Measurements from ENCODE around the gene KLHL10. TPM values are rescaled to one million over a fixed set of nuclear protein-coding genes. Genes with fewer than 3 reads are reported as not detected.
"Not testable (repeated sequence)": the region's sequence is repeated elsewhere in the genome, so short reads cannot be mapped to it uniquely, and the experiment has no call there.

Gene KLHL10
- total RNA-seq, 2 donors from 2014 or later, result 0.32 to 0.43 TPM

DNA sequence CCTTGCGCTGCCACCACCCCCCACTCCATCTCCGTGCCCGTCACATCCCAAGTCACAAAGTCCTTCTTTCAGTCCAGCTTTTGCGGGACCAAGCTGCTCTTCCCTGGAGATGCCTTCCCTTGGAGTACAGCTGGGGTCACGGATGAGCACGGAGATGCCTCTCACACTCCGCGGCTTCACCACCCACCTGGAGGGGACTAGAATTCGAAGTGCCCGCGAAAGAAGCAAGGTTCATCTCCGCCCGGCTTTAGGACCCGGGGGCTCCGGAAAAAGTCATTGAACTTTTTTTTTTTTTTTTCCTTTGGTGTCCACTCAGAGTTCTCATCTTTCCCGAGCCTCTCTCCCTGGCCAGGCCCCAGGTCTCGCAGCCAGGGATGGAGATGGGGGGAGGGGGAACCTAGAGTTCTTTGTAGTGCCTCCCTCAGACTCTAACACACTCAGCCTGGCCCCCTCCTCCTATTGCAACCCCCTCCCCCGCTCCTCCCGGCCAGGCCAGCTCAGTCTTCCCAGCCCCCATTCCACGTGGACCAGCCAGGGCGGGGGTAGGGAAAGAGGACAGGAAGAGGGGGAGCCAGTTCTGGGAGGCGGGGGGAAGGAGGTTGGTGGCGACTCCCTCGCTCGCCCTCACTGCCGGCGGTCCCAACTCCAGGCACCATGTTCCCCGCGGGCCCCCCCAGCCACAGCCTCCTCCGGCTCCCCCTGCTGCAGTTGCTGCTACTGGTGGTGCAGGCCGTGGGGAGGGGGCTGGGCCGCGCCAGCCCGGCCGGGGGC, 25.1 kb upstream of the KLHL10 start, which contains the start of gene FKBP10:
TSS of gene FKBP10 (plus strand) at position 624 of the 771 bp plus-strand sequence. CDS start at position 655, 31 bp downstream.
- peak; percentile 90 for DNase-seq (ENCODE audit: low spot score)
- intact Hi-C loops (cut with DNase I), result no loop called here

DNA sequence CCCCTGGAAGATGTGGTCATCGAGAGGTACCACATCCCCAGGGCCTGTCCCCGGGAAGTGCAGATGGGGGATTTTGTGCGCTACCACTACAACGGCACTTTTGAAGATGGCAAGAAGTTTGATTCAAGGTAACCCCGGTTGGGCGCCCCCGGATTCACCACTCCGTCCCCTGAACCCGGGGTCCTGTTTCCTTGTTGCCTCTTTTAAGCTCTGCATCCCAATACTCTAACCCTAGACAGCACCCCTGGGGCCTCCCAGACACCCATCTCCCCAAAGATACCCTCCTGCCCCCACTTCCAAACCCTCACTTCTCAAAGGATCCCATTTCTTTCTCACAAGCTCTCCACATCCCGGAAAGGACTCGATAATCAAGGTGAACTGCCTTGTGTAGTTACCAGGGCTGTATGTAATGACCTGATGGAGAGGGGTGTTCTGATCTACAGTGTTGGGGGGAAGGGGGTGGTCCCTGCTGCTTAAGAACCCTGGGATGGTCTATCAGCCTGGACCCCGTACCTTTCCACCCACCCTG, 24.4 kb upstream of the KLHL10 start:
- no peak for DNase-seq (ENCODE audit: low spot score)
- intact Hi-C loops (cut with DNase I), result no loop called here

DNA sequence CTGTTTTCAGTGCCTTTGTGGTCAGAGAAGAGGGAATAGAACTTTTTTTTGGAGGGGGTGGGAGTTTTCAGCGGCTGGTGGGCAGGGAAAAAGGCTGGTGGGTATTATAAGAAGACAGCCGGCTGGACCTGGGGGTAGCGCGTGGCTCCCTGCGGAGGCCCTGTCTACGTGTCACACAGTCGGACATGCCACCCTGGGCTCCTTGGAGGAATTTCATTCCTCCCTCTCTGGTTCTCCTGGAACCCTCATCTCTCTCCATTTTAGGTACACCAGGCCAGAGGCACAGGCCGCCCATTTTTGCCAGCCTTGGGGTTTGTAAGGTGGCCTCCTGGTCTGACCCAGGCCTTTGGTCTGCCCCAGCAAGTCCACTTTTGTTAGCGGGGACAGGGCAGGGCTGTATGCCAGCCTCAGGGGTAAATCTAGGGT, 23.9 kb upstream of the KLHL10 start:
- no peak for DNase-seq (ENCODE audit: low spot score)
- intact Hi-C loops (cut with DNase I), result no loop called here

DNA sequence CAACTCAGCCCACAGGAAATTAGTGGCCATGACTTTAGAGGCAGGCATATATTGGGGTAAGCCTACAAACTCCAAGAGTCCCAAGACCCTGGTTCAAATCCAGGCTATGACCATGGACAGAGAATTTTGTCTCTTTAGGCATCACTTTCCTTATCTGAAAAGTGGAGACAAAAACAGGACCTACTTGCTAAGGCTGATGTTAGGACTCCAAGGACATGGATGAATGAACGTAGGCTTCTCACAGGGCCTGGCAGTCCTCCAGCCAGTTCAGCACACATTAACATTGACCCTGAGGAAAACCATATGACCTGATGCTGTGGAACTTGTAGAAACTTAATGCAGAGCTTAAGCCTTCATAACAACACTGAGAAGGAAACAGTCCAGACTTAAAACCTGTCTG, 23.4 kb upstream of the KLHL10 start:
- intact Hi-C loops (cut with DNase I), result no loop called here
- no peak for DNase-seq (ENCODE audit: low spot score)

DNA sequence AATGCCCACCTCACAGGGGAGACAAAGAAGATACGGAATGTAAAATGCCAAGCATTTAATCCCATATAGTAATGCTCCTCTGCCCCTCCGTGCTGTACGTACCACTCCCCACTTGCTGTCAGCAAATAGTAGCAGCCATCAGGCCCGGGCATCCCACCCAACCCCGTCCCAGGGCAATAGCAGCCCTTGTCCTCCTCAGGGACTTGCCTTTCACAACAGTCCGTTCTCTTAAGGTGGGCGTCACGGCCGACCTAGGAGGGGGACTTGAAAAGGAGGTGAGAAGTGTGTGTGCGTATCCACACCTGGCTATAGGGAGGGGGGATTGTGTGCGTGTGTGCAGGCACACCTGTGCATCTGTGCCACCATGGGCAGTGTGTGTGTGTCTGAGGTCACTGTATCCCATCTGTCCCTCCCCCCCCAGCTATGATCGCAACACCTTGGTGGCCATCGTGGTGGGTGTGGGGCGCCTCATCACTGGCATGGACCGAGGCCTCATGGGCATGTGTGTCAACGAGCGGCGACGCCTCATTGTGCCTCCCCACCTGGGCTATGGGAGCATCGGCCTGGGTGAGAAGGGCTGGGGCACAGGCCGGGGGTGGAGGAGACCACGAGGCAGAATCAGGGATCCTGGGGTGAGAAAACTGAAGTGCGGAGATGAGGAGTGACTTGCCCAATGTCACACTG, 20.8 kb upstream of the KLHL10 start:
- DNase-seq (ENCODE audit: low spot score), result no peak
- intact Hi-C loops (cut with DNase I), result no loop called here

DNA sequence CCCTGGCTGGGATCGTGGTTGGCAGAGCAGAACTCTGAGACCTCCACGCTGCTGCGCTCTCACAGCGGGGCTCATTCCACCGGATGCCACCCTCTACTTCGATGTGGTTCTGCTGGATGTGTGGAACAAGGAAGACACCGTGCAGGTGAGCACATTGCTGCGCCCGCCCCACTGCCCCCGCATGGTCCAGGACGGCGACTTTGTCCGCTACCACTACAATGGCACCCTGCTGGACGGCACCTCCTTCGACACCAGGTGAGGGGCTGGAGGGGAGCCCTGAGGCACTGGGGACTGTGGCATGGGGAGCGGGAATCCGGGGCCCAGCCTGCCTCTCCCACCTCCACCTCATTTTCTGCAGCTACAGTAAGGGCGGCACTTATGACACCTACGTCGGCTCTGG, 19.6 kb upstream of the KLHL10 start:
- no peak for DNase-seq (ENCODE audit: low spot score)
- intact Hi-C loops (cut with DNase I), result no loop called here

DNA sequence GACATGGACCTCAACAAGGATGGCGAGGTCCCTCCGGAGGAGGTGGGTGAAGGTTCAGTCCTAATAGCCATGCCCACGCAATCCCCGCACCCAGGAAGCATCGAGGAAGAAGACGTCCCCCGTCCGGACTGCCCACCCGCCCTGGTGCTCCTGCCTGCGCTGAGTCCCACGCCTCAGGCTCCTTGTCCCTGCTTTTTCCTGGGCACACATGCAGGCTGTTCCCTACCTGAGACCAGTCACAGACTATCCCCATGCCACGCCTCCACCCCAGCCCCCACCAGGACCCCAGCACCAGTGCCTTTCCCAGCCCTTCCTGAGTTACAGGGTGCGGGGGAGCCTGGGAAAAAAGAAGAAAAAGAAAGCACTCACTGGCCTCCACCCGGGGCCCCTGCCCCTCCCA, 15.8 kb upstream of the KLHL10 start:
- intact Hi-C loops (cut with DNase I), result no loop called here
- no peak for DNase-seq (ENCODE audit: low spot score)

DNA sequence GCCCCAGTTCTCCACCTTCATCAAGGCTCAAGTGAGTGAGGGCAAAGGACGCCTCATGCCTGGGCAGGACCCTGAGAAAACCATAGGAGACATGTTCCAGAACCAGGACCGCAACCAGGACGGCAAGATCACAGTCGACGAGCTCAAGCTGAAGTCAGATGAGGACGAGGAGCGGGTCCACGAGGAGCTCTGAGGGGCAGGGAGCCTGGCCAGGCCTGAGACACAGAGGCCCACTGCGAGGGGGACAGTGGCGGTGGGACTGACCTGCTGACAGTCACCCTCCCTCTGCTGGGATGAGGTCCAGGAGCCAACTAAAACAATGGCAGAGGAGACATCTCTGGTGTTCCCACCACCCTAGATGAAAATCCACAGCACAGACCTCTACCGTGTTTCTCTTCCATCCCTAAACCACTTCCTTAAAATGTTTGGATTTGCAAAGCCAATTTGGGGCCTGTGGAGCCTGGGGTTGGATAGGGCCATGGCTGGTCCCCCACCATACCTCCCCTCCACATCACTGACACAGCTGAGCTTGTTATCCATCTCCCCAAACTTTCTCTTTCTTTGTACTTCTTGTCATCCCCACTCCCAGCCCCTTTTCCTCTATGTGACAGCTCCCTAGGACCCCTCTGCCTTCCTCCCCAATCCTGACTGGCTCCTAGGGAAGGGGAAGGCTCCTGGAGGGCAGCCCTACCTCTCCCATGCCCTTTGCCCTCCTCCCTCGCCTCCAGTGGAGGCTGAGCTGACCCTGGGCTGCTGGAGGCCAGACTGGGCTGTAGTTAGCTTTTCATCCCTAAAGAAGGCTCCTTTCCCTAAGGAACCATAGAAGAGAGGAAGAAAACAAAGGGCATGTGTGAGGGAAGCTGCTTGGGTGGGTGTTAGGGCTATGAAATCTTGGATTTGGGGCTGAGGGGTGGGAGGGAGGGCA, 15.1 kb upstream of the KLHL10 start:
- no peak for DNase-seq (ENCODE audit: low spot score)
- intact Hi-C loops (cut with DNase I), result no loop called here

DNA sequence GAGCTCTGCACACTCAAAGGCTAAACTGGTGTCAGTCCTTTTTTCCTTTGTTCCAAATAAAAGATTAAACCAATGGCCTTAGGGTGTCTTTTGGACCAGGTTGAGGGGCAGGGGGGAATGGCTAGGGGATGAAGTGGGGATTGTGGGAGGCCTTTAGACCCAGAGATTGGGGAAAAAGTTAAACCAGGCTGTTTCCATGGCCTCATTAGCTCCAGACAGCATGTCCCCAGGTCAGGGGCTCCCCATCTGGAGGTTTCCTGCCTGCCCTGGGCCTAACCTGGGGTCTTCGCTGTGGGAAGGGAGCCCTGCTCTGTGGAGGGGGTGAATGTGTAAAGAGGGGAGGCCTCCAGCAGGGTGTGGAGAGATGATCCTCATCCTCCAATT, 14.5 kb upstream of the KLHL10 start:
- intact Hi-C loops (cut with DNase I), result no loop called here

DNA sequence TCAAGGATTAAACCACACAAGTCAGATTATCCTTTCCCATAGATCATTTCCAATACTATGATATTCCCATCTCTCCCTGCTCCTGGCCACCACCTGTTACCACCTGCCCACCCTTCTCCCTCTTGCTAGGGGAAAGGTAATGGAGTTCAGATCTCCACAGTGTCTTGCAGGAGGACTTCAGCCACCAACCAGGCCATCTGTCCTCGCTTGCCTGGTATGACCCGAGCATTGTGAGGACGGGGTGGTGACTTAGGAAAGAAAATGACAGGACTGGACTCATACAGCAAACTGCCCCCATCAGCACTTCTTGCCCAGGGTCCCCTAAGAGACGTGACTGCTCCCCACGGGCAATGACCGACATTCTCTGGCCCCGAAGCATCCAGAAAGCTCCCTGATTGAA, 14.0 kb upstream of the KLHL10 start:
- DNase-seq (ENCODE audit: low spot score), result no peak
- intact Hi-C loops (cut with DNase I), result no loop called here

More for the DNA sequence above, 14.5 kb upstream of the KLHL10 start:
- DNase-seq (ENCODE audit: low spot score), result no peak

DNA sequence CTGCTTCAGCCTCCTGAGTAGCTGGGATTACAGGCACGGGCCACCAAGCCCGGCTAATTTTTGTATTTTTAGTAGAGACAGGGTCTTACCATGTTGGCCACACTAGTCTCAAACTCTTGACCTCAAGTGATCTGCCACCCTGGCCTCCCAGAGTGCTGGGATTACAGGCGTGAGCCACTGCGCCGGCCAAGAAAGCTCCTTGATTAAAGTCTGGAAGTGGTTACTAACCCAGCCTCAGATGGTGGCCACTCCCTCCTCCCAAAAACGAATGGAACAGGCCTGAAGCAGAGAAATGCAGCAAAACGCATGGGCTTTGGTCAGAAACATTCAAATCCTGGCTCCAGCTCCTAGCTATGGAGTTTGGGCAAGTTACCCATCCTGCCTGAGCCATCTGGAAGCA, 13.5 kb upstream of the KLHL10 start:
- intact Hi-C loops (cut with DNase I), result no loop called here
- no peak for DNase-seq (ENCODE audit: low spot score)

DNA sequence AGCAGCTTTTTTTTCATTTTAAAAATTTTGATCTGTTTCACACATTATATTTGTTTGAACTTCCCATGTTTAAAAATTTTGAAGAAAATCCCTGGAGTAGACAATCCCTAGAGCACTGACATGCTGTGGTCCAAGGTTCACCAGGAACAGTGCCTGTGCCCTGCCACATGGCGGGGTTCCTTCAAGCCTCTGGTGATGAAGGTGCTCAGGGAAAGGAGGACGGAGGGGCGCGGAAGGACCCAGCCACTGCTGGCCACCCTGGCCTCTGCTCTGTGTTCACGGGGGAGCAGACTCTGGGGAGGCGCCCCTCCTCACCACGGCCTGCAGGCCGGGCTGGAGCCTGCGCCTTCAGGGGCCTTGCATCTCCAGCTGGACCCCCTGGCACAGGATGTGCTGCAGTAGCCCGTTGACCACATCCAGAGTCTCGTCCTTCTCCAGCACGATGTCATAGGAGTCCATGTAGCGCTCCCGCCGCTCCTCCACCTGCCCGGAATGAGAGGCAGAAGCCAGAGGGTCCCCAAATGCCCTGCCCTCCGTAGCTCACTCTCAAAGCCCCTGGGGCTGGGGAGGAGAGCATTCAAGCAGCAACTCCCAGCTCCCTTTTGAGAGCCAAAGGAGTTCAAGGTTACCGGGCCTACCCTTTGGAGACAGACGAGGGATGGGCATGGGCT, 12.3 kb upstream of the KLHL10 start:
- no peak for DNase-seq (ENCODE audit: low spot score)
- intact Hi-C loops (cut with DNase I), result no loop called here

DNA sequence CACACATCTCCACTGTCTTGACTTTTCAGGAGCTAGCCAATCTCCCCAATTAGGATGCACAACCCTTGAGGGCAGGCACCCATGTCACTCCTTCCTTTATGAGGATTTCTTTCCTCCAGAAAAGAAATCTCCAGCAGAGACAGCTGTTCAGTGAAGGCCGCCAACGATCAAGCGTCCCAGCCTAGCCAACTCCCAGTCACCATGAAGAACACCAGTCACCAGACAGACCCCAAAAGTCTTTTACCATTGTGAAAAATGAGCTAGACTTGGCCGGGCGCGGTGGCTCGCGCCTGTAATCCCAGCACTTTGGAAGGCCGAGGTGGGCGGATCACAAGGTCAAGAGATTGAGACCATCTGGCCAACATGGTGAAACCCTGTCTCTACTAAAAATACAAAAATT, 7.7 kb upstream of the KLHL10 start:
- DNase-seq (ENCODE audit: low spot score), result peak; percentile 57
- intact Hi-C loops (cut with DNase I), result not testable (repeated sequence)

DNA sequence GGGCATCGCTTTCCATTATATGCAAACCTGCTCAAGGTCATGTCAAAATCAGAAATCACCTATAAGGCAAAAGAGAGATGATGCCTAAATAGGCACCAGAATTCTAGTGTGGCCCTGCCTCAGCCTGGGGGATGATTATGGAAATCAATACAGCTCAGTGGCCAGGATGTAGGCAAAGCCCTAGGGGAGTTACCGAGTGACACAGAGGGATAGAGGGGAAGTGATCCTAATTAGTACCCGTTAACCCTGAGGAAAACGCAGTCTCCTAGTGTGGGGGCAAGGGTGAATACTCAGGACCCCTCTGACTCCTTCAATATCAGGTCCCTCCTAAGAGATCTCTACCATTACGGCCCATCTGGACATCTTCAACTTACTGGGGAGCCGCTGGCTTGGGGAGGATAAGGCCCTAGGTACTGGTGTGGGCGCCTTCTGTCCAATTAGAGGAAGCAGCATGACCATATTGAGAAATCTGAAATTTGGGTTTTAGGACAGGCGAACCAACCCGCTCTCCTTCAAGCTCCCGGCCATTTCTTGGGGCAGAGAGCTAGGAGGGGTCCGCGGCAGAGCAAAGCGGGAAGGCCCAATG, 2.3 kb upstream of the KLHL10 start:
- peak; percentile 20 for DNase-seq (ENCODE audit: low spot score)
- intact Hi-C loops (cut with DNase I), result no loop called here

DNA sequence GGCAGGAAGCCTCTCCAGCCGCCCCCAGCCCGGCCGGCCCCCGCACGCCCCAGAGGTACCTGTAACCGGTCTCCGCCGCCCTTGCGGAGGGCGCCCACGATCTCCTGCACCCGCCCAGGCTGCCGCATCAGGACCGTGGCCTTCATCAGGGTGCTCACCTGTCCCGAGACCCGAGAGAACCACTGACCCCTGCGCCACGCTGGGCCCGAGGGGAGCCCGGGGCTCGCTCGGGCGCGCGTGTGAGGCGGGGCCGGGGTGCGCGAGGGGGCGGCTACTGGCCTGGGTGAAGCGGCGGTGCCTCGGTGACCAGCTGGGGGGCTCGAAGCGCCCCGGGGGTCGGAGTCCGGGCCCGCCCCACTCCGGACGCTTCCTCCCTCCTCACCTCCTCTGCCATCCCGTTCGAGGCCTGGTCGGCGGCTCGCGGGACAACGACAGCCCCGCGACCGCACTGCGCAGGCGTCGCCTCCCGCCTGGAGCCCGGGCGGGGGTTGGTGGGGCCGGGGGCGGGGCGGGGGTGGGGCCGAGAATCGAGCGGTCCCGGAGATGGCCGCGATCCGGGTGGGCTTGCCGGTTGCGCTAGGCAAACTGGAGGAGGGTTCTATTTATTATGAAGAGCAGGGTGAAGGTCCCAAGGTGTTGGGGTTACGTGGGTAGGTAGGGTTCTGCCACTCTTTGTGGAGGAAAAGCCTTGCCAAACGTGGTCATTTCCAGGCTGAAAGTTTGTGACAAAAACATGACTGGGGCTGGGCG, 1.6 kb upstream of the KLHL10 start, which contains the start of gene NT5C3B:
TSS of gene NT5C3B (minus strand) at position 433 of the 750 bp plus-strand sequence. CDS start at position 394, 39 bp downstream.
- intact Hi-C loops (cut with DNase I), result no loop called here

DNA sequence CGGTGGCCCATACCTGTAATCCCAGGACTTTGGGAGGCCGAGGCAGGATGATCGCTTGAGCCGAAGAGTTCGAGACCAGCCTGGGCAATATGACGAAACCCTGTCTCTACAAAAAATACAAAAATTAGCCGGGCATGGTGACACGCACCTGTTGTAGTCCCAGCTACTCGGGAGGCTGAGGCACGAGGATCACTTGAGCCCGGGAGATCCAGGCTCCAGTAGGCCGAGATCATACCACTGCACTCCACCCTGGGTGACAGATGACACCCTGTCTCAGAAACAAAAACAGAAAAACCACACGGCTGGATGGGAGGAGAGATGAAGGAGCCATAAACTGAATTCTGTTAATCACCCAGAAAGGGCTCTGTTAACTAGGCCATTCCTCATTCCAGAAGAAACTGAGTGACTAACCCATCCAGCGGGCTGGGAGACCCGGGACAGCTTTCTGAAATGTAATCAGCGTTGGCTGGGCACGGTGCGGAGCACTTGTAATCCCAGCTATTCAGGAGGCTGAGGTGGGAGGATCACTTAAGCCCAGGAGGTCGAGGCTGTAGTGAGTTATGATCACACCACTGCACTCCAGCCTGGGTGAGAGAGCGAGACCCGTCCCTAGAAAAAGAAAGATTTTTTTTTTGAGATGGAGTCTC, 952 bp upstream of the KLHL10 start:
- peak; percentile 22 for DNase-seq (ENCODE audit: low spot score)
- intact Hi-C loops (cut with DNase I), result no loop called here

More for the DNA sequence above, 1.6 kb upstream of the KLHL10 start, which contains the start of gene NT5C3B:
- DNase-seq (ENCODE audit: low spot score), result peak; percentile 86

DNA sequence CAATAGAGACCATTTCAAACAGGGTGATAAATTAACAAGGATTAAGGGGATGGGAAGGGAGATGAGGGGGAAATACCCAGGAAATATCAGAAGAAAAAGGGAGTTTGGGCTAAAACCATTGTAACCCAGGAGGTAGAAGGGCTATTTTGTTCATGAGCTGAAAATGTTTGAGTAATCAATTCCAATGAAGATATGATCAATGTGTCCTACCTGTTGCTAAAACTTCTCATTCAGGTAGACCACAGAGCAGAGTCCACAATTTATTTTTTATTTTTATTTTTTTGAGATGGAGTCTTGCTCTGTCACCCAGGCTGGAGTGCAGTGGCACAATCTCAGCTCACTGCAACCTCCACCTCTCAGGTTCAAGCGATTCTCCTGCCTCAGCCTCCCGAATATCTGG, 1.8 kb downstream of the KLHL10 start:
- DNase-seq (ENCODE audit: low spot score); intact Hi-C loops (cut with DNase I): not testable (repeated sequence)
